NB4 (cell line): ENCODE measurements around the gene ABHD17C.

Experiments
- POLR2A ChIP-seq: IDR thresholded peaks from 2 replicates; pipeline ENCODE4 v1.6.1; 2011; ENCODE audit warnings: mild to moderate bottlenecking; ENCODE audit not compliant: insufficient read length; ENCODE audit errors: extremely low read depth
- TF ChIP-seq, protein P1 (sequence below): IDR thresholded peaks from one replicate; pipeline ENCODE4 v1.5.1; 2012; ENCODE audit warnings: low read depth, low read length

DNA sequence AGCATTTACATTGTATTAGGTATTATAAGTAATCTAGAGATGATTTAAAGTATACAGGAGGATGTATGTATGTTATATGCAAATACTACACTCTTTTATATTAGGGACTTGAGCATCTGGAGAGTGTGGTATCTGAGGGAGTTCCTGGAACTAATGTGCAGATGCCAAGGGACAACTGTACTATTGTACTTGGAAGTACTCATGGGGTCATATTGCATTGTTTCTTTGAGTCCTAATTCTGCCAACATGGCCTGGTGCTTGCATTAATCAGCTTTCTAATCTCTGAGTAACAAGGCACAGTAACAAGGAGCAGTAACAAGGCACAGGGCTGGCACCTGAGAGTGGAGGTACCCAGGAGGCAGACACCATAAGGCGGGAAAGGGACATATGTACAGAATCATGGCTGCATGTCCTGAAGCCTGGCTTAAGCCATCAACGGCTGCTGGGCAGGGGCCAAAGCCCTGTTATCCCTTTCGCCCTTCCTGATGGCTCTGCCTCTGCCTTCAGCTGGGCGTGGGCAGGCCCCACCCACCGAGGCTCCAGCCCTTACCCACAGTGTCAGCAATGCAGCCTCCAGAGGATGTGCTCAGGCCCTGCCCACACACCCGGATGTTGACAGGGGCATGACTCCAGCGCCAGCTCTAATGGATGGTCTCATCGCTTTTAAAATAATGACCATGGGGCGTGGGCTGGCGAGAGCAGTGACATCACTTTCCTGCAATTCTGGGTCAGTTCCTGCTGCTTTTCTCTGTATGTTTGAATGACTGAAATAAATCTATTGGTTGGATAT is 107.0 kb downstream of the ABHD17C start:
- TF ChIP-seq POLR2A: no peak
- TF ChIP-seq, protein P1, sequence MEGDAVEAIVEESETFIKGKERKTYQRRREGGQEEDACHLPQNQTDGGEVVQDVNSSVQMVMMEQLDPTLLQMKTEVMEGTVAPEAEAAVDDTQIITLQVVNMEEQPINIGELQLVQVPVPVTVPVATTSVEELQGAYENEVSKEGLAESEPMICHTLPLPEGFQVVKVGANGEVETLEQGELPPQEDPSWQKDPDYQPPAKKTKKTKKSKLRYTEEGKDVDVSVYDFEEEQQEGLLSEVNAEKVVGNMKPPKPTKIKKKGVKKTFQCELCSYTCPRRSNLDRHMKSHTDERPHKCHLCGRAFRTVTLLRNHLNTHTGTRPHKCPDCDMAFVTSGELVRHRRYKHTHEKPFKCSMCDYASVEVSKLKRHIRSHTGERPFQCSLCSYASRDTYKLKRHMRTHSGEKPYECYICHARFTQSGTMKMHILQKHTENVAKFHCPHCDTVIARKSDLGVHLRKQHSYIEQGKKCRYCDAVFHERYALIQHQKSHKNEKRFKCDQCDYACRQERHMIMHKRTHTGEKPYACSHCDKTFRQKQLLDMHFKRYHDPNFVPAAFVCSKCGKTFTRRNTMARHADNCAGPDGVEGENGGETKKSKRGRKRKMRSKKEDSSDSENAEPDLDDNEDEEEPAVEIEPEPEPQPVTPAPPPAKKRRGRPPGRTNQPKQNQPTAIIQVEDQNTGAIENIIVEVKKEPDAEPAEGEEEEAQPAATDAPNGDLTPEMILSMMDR: no peak
